Panc1 (cell line): ENCODE results near the gene SNX3.

Source experiments
- SIN3A ChIP-seq: IDR thresholded peaks from 2 replicates; pipeline ENCODE4 v1.6.1; 2012; ENCODE audit warnings: low read depth, mild to moderate bottlenecking, low read length, moderate library complexity, borderline replicate concordance; ENCODE audit not compliant: insufficient read depth
- TF ChIP-seq, protein P1 (sequence below): fragments of 450-650 bp; IDR thresholded peaks from 2 replicates; pipeline ENCODE4 v1.5.1; 2017; ENCODE audit warnings: mild to moderate bottlenecking

DNA sequence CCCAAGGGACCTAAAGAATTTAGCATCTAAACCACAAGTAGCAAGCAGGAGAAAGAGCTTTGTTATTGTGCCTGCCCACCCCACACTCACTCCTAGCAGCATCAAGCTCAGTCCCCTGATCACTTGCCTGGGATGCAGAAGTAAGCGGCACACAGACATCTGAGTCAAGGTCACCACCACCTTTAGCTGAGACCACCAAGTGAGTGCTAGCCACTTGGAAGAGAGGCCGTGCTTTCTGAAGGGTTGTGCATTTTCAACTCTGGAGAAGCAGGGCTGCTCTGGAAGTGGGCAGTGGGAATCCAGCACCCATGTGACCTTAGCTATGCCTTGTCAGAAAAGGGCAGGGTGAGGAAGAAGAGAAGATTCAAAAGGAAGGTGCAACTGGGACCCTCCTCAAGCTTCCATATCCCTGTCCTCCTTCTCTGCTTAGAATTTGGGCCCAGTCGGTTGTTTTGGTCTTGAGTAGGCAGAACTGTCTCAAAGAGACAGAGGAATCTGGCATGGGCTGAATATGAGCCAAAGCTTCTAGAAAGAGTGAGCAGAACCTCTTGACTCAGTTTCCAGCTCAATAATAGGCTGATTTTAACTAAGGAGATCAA, 88.8 kb downstream of the SNX3 start:
- TF ChIP-seq, protein P1, sequence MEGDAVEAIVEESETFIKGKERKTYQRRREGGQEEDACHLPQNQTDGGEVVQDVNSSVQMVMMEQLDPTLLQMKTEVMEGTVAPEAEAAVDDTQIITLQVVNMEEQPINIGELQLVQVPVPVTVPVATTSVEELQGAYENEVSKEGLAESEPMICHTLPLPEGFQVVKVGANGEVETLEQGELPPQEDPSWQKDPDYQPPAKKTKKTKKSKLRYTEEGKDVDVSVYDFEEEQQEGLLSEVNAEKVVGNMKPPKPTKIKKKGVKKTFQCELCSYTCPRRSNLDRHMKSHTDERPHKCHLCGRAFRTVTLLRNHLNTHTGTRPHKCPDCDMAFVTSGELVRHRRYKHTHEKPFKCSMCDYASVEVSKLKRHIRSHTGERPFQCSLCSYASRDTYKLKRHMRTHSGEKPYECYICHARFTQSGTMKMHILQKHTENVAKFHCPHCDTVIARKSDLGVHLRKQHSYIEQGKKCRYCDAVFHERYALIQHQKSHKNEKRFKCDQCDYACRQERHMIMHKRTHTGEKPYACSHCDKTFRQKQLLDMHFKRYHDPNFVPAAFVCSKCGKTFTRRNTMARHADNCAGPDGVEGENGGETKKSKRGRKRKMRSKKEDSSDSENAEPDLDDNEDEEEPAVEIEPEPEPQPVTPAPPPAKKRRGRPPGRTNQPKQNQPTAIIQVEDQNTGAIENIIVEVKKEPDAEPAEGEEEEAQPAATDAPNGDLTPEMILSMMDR, result no peak
- no peak for TF ChIP-seq SIN3A
